HEK293 (cell line): ENCODE results near the gene HMGB3.

Source experiments
- ZBTB20 ChIP-seq: fragments of 450-650 bp; formaldehyde crosslinking; IDR thresholded peaks from 2 replicates; pipeline ENCODE4 v1.5.1; 2016; ENCODE audit warnings: missing biosample characterization, missing genetic modification characterization
- ZBTB44 ChIP-seq: fragments of 450-650 bp; IDR thresholded peaks from 2 replicates; pipeline ENCODE4 v1.5.1; 2018; ENCODE audit warnings: missing biosample characterization, mild to moderate bottlenecking, missing genetic modification characterization
- ZNF114 ChIP-seq: fragments of 450-650 bp; formaldehyde crosslinking; IDR thresholded peaks from 2 replicates; pipeline ENCODE4 v1.5.0; 2017; ENCODE audit warnings: missing biosample characterization, missing genetic modification characterization

GRCh38 chrX:150982235-150982787, 824 bp upstream of the HMGB3 start:
- TF ChIP-seq ZBTB44 (no peak), ZNF114 (tag by site-specific recombination) (no peak), ZBTB20 (tag by site-specific recombination) (no peak)
